Lower leg skin (tissue), 4 donors: Measurements from ENCODE around the gene MRPL18. TPM values are rescaled to one million over a fixed set of nuclear protein-coding genes. Genes with fewer than 3 reads are reported as not detected.

Experiments used
- DNase-seq, 2 donors: peaks; one replicate each; pipeline ENCODE4 v3.0.0-alpha.2; 2019; ENCODE audit warnings: low spot score in 2 of 2
- H3K4me3 ChIP-seq: fragments of 200-600 bp; sonication (generic); 2 replicates; pipeline ENCODE4 v1.5.1; 2017; ENCODE audit warnings: mild to moderate bottlenecking, low read depth; ENCODE audit not compliant: poor library complexity, severe bottlenecking
- POLR2A ChIP-seq, 2 donors: fragments of 450-650 bp; IDR thresholded peaks; one replicate each; pipeline ENCODE4 v1.6.1; 2016 to 2017; ENCODE audit warnings: antibody characterized with exemption in 2 of 2, mild to moderate bottlenecking in 1 of 2, moderate library complexity in 1 of 2
- WGBS, 2 donors: methylation state at CpG; one replicate each; pipeline ENCODE4 v1.1.5; 2018; 5-methylcytosine and 5-hydroxymethylcytosine counted together
- intact Hi-C: fragments of 100-400 bp; cut with DNase I; formaldehyde crosslinking; loops from one replicate; pipeline ENCODE4 v1.15.0; 2023; ENCODE audit warnings: low total_unique reads
- total RNA-seq, 4 donors: library from RNA; depleted of rRNA; stranded (reverse); fragments of >200 nt; gene quantifications; one replicate each; pipeline ENCODE4 v1.1.0, GENCODE V29; 2016
- TF ChIP-seq, protein P1 (sequence below), 3 donors: fragments of 450-650 bp; IDR thresholded peaks; one replicate each; pipeline ENCODE4 v1.5.1; 2016; ENCODE audit warnings: antibody characterized with exemption in 3 of 3, mild to moderate bottlenecking in 3 of 3, moderate library complexity in 2 of 3

The MRPL18 gene
- total RNA-seq, 4 donors from 2014 or later = 57.4 to 68.6 (median 59.2) TPM

GRCh38 chr6:159805440-159806020, 15.3 kb downstream of the MRPL18 start:
- TF ChIP-seq, protein P1, sequence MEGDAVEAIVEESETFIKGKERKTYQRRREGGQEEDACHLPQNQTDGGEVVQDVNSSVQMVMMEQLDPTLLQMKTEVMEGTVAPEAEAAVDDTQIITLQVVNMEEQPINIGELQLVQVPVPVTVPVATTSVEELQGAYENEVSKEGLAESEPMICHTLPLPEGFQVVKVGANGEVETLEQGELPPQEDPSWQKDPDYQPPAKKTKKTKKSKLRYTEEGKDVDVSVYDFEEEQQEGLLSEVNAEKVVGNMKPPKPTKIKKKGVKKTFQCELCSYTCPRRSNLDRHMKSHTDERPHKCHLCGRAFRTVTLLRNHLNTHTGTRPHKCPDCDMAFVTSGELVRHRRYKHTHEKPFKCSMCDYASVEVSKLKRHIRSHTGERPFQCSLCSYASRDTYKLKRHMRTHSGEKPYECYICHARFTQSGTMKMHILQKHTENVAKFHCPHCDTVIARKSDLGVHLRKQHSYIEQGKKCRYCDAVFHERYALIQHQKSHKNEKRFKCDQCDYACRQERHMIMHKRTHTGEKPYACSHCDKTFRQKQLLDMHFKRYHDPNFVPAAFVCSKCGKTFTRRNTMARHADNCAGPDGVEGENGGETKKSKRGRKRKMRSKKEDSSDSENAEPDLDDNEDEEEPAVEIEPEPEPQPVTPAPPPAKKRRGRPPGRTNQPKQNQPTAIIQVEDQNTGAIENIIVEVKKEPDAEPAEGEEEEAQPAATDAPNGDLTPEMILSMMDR (IDR thresholded peaks at IDR 0.05) = no peak
- no peak for TF ChIP-seq POLR2A (IDR thresholded peaks at IDR 0.05)
- WGBS, 2 donors = 91 to 93% methylated on average over 6 of the region's 6 CpGs
- no peak for DNase-seq
- H3K4me3 ChIP-seq = no peak overlapping the region
- intact Hi-C loops = no loop called here

GRCh38 chr6:159806021-159806458, 15.8 kb downstream of the MRPL18 start:
- TF ChIP-seq, protein P1 (IDR thresholded peaks at IDR 0.05) = no peak
- no peak for TF ChIP-seq POLR2A (IDR thresholded peaks at IDR 0.05)
- 88 to 92% methylated on average over 9 of the region's 9 CpGs for WGBS, 2 donors
- no peak overlapping the region for H3K4me3 ChIP-seq
- peak in 1 of 2 donors; percentile 68 for DNase-seq
- intact Hi-C loops = no loop called here

DNA sequence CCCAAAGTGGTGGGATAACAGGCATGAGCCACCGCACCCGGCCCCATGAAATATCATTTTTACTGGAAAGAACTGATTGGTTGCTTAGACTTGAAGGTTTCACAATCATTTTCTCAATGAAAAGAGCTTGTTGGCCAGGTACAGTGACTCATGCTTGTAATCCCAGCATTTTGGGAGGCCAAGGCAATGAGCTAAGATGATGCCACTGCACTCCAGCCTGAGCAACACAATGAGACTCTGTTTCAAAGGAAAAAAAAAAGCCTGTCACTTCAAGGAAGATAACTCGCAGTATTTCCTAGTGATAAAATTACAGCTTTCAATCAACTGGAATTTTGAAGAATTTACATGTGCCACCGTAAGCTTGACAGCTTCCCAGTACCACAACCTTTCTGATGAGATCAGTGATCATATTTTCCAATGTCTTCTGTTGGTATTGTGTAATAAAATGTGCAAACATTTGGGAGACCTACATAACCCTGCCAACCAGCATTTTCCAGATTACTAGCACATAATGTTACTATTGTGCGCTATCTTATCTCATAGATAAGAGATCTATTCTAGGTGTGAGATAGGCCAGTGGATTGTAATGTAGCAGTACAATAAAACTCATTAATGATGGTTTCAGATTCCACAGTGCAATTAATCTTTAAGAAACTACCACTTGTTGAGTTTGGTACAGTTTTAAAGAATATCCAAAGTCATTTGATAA, 17.0 kb downstream of the MRPL18 start:
- no peak for DNase-seq
- no peak for TF ChIP-seq POLR2A (IDR thresholded peaks at IDR 0.05)
- TF ChIP-seq, protein P1 (IDR thresholded peaks at IDR 0.05) = no peak
- WGBS, 2 donors = 84% methylated on average over 5 of the region's 5 CpGs

GRCh38 chr6:159808647-159809046, 18.4 kb downstream of the MRPL18 start:
- WGBS, 2 donors = 89 to 91% methylated on average over 6 of the region's 6 CpGs

More for the DNA sequence above, 17.0 kb downstream of the MRPL18 start:
- no peak overlapping the region for H3K4me3 ChIP-seq
- intact Hi-C loops = no loop called here

GRCh38 chr6:159809149-159809548, 18.9 kb downstream of the MRPL18 start:
- no peak overlapping the region for H3K4me3 ChIP-seq
- intact Hi-C loops = no loop called here
- TF ChIP-seq POLR2A (IDR thresholded peaks at IDR 0.05) = no peak
- TF ChIP-seq, protein P1 (IDR thresholded peaks at IDR 0.05) = no peak
- 91 to 92% methylated on average over 4 of the region's 4 CpGs for WGBS, 2 donors
- no peak for DNase-seq

More at GRCh38 chr6:159808647-159809046, 18.4 kb downstream of the MRPL18 start:
- H3K4me3 ChIP-seq = no peak overlapping the region
- peak in 1 of 2 donors; percentile 48 for DNase-seq
- intact Hi-C loops = no loop called here
- no peak for TF ChIP-seq POLR2A (IDR thresholded peaks at IDR 0.05)
- TF ChIP-seq, protein P1 (IDR thresholded peaks at IDR 0.05) = no peak
